CD4-positive, alpha-beta T cell treated with Interleukin-21 for 1 hour (primary cell): ENCODE data around the gene HSDL2.

Source experiments
- DNase-seq: peaks from one replicate; pipeline ENCODE4 v3.0.0-alpha.2; 2020

HSDL2 gene

GRCh38 chr9:112462855-112463254, 82.9 kb downstream of the HSDL2 start:
- DNase-seq, result no peak

GRCh38 chr9:112465352-112465751, 85.4 kb downstream of the HSDL2 start:
- DNase-seq, result no peak

- DNase-seq, result no peak
These were observed 93.1 kb downstream of the HSDL2 start for GRCh38 chr9:112472996-112473395.

GRCh38 chr9:112473986-112474385, 94.1 kb downstream of the HSDL2 start:
- DNase-seq, result no peak

GRCh38 chr9:112475318-112475717, 95.4 kb downstream of the HSDL2 start:
- DNase-seq, result no peak

- DNase-seq, result no peak
These were observed 97.4 kb downstream of the HSDL2 start for GRCh38 chr9:112477330-112477729.

- no peak for DNase-seq
These were observed 99.3 kb downstream of the HSDL2 start for GRCh38 chr9:112479221-112479620.

- DNase-seq, result no peak
These were observed 104.7 kb downstream of the HSDL2 start for GRCh38 chr9:112484607-112485006.

- no peak for DNase-seq
These were observed 105.7 kb downstream of the HSDL2 start for GRCh38 chr9:112485574-112485973.

GRCh38 chr9:112486221-112487007, 106.5 kb downstream of the HSDL2 start, which contains the start of gene KIAA1958:
Gene KIAA1958 (plus strand): TSS chr9:112486827. CDS start chr9:112574081, 87,254 bp downstream.
- DNase-seq, result peak; percentile 86

- DNase-seq, result peak; percentile 56
These were observed 107.3 kb downstream of the HSDL2 start for GRCh38 chr9:112487008-112487798.

- DNase-seq, result no peak
These were observed 108.0 kb downstream of the HSDL2 start for GRCh38 chr9:112487799-112488340.

- DNase-seq, result no peak
These were observed 109.2 kb downstream of the HSDL2 start for GRCh38 chr9:112489039-112489546.

- DNase-seq, result no peak
These were observed 110.2 kb downstream of the HSDL2 start for GRCh38 chr9:112489876-112490666.

GRCh38 chr9:112493393-112494137, 113.7 kb downstream of the HSDL2 start:
- DNase-seq, result no peak

- no peak for DNase-seq
These were observed 114.2 kb downstream of the HSDL2 start for GRCh38 chr9:112494153-112494552.

GRCh38 chr9:112495614-112496013, 115.7 kb downstream of the HSDL2 start:
- DNase-seq, result no peak

- no peak for DNase-seq
These were observed 116.3 kb downstream of the HSDL2 start for GRCh38 chr9:112496074-112496722.

- no peak for DNase-seq
These were observed 120.9 kb downstream of the HSDL2 start for GRCh38 chr9:112500842-112501241.

- no peak for DNase-seq
These were observed 121.4 kb downstream of the HSDL2 start for GRCh38 chr9:112501287-112501686.

- no peak for DNase-seq
These were observed 122.5 kb downstream of the HSDL2 start for GRCh38 chr9:112502175-112502946.
